Measurements from ENCODE around the gene AGAP1. TPM values are rescaled to one million over a fixed set of nuclear protein-coding genes. Genes with fewer than 3 reads are reported as not detected.

AGAP1 gene
- total RNA-seq, 1 donor from 2014 or later = 43.8 TPM

GRCh38 chr2:235521844-235522243 is 28.0 kb downstream of the AGAP1 start:
- H3K36me3 Mint-ChIP-seq (ENCODE audit: unreplicated experiment) = no peaks in the 10 kb centered on the region
- peaks cover 24% of the 10 kb centered on the region for H3K4me1 Mint-ChIP-seq (ENCODE audit: unreplicated experiment)
- TF ChIP-seq CTCF (IDR thresholded peaks at IDR 0.05) = no peak
- no peak for DNase-seq (ENCODE audit: extremely low spot score, unreplicated experiment)
- no peaks in the 10 kb centered on the region for H3K27me3 Mint-ChIP-seq (ENCODE audit: unreplicated experiment)
- no peak overlapping the region for H3K4me3 Mint-ChIP-seq (ENCODE audit: unreplicated experiment)
- H3K27ac Mint-ChIP-seq (ENCODE audit: unreplicated experiment) = no peak overlapping the region
- H3K9me3 Mint-ChIP-seq (ENCODE audit: unreplicated experiment) = no peaks in the 10 kb centered on the region

DNA sequence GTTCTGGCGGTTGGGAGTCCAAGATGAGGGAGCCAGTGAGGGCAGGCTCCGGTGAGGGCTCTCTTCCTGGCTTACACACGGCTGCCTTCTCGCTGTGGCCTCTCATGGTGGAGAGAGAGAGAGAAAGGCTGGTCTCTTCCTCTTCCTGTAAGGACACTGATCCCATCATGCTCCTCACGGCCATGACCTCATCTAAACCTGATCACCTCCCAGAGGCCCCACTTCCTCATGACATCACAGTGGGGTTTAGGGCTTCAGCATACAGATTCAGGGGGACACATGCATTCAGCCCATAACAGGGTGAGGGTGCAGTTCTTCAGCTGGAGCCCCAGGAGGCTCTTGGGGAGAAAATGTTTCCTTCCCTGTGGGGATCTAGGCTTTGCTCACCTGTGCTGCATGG is 29.2 kb downstream of the AGAP1 start:
- H3K27ac Mint-ChIP-seq (ENCODE audit: unreplicated experiment) = no peak overlapping the region

GRCh38 chr2:235523486-235524150 is 29.8 kb downstream of the AGAP1 start:
- Mint-ChIP-seq H3K27ac (ENCODE audit: unreplicated experiment) (no peak overlapping the region), H3K4me1 (ENCODE audit: unreplicated experiment) (peaks cover 17% of the 10 kb centered on the region), H3K36me3 (ENCODE audit: unreplicated experiment) (no peaks in the 10 kb centered on the region), H3K4me3 (ENCODE audit: unreplicated experiment) (no peak overlapping the region), H3K27me3 (ENCODE audit: unreplicated experiment) (no peaks in the 10 kb centered on the region), H3K9me3 (ENCODE audit: unreplicated experiment) (no peaks in the 10 kb centered on the region)
- DNase-seq (ENCODE audit: extremely low spot score, unreplicated experiment) = no peak
- TF ChIP-seq CTCF (IDR thresholded peaks at IDR 0.05) = no peak

More for the DNA sequence above, 29.2 kb downstream of the AGAP1 start:
- no peaks in the 10 kb centered on the region for H3K9me3 Mint-ChIP-seq (ENCODE audit: unreplicated experiment)
- DNase-seq (ENCODE audit: extremely low spot score, unreplicated experiment) = no peak
- H3K4me3 Mint-ChIP-seq (ENCODE audit: unreplicated experiment) = no peak overlapping the region
- no peaks in the 10 kb centered on the region for H3K36me3 Mint-ChIP-seq (ENCODE audit: unreplicated experiment)
- no peak for TF ChIP-seq CTCF (IDR thresholded peaks at IDR 0.05)
- peaks cover 19% of the 10 kb centered on the region for H3K4me1 Mint-ChIP-seq (ENCODE audit: unreplicated experiment)
- H3K27me3 Mint-ChIP-seq (ENCODE audit: unreplicated experiment) = no peaks in the 10 kb centered on the region

GRCh38 chr2:235526166-235526565 is 32.3 kb downstream of the AGAP1 start:
- no peak for TF ChIP-seq CTCF (IDR thresholded peaks at IDR 0.05)
- Mint-ChIP-seq H3K27ac (ENCODE audit: unreplicated experiment) (no peak overlapping the region), H3K36me3 (ENCODE audit: unreplicated experiment) (no peaks in the 10 kb centered on the region), H3K27me3 (ENCODE audit: unreplicated experiment) (no peaks in the 10 kb centered on the region), H3K9me3 (ENCODE audit: unreplicated experiment) (no peaks in the 10 kb centered on the region), H3K4me3 (ENCODE audit: unreplicated experiment) (no peak overlapping the region), H3K4me1 (ENCODE audit: unreplicated experiment) (peaks cover 15% of the 10 kb centered on the region)
- DNase-seq (ENCODE audit: extremely low spot score, unreplicated experiment) = no peak

DNA sequence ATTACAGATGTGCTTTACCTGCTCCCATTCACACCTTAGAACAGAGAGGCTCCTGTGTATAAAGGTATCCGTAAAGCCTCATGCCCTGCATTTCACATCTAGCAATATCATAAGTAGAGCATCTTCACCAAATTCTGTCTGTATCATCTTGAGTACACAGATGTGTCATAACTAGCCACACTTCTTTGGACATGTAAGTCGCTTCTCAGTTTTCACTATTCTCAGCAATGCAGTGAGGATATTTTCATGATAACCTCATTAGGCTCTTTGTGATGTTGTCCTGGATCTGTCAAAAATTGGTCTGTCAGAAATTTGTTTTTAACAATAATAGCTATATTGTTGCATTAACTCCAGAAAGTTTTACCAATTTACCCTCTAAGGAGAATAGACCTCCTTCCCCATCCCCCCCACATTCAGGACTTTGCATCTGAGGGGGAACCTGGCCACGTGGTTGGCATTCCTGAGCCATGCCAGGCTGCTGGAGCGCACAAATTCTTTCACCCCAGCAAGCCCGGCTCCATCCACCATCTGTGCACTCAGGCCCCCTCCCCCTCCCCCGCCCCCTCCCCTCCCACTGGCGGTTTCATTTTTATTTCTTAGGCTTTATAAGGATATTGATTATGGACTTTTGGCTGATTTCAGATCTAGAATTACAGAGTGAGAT is 34.1 kb downstream of the AGAP1 start:
- no peak for TF ChIP-seq CTCF (IDR thresholded peaks at IDR 0.05)
- Mint-ChIP-seq H3K27me3 (ENCODE audit: unreplicated experiment) (no peaks in the 10 kb centered on the region), H3K4me3 (ENCODE audit: unreplicated experiment) (no peak overlapping the region), H3K4me1 (ENCODE audit: unreplicated experiment) (peaks cover 6% of the 10 kb centered on the region), H3K9me3 (ENCODE audit: unreplicated experiment) (no peaks in the 10 kb centered on the region), H3K27ac (ENCODE audit: unreplicated experiment) (no peak overlapping the region), H3K36me3 (ENCODE audit: unreplicated experiment) (no peaks in the 10 kb centered on the region)
- no peak for DNase-seq (ENCODE audit: extremely low spot score, unreplicated experiment)

Measured in osteocyte (in vitro differentiated cells).